HG03060 (cell line): ENCODE measurements around the gene PIK3R1.

Experiments
- ATAC-seq: cut with Tn5 transposase; IDR thresholded peaks from one replicate; pipeline ENCODE4 v1.9.1; 2021; ENCODE audit warnings: low read depth, moderate number of reproducible peaks; ENCODE audit not compliant: unreplicated experiment

The PIK3R1 gene

GRCh38 chr5:68267066-68267465 lies 51.5 kb downstream of the PIK3R1 start:
- no peak for ATAC-seq

GRCh38 chr5:68268101-68268851 lies 52.7 kb downstream of the PIK3R1 start:
- ATAC-seq = no peak

GRCh38 chr5:68268852-68269130 lies 53.2 kb downstream of the PIK3R1 start:
- ATAC-seq = no peak

- ATAC-seq = no peak
Observed at GRCh38 chr5:68269820-68270219, 54.3 kb downstream of the PIK3R1 start.

GRCh38 chr5:68270399-68270975 lies 54.9 kb downstream of the PIK3R1 start:
- ATAC-seq = no peak

- ATAC-seq = no peak
Observed at GRCh38 chr5:68271124-68271523, 55.6 kb downstream of the PIK3R1 start.

GRCh38 chr5:68272289-68272688 lies 56.7 kb downstream of the PIK3R1 start:
- ATAC-seq = no peak

GRCh38 chr5:68273717-68274409 lies 58.3 kb downstream of the PIK3R1 start:
- ATAC-seq = no peak

- ATAC-seq = peak; percentile 47
Observed at GRCh38 chr5:68274847-68275651, 59.5 kb downstream of the PIK3R1 start.

- no peak for ATAC-seq
Observed at GRCh38 chr5:68276740-68277139, 61.2 kb downstream of the PIK3R1 start.

GRCh38 chr5:68277431-68277830 lies 61.9 kb downstream of the PIK3R1 start:
- no peak for ATAC-seq

- no peak for ATAC-seq
Observed at GRCh38 chr5:68279984-68280383, 64.4 kb downstream of the PIK3R1 start.

- ATAC-seq = no peak
Observed at GRCh38 chr5:68282001-68282400, 66.4 kb downstream of the PIK3R1 start.

- ATAC-seq = no peak
Observed at GRCh38 chr5:68283766-68284165, 68.2 kb downstream of the PIK3R1 start.

- no peak for ATAC-seq
Observed at GRCh38 chr5:68285075-68285840, 69.7 kb downstream of the PIK3R1 start.

- ATAC-seq = no peak
Observed at GRCh38 chr5:68285851-68286611, 70.5 kb downstream of the PIK3R1 start.

GRCh38 chr5:68286612-68286912 lies 71.0 kb downstream of the PIK3R1 start:
- ATAC-seq = no peak

GRCh38 chr5:68287631-68287975 lies 72.0 kb downstream of the PIK3R1 start:
- no peak for ATAC-seq

GRCh38 chr5:68287976-68288706 lies 72.6 kb downstream of the PIK3R1 start:
- peak; percentile 68 for ATAC-seq
